Stimulated activated CD4-positive, alpha-beta T cell treated with anti-CD3 and anti-CD28 coated beads, Interleukin-15, amount 100 ng/mL, for 24 hours (primary cell): ENCODE measurements around the gene SHPK.

Experiments used
- DNase-seq: peaks from one replicate; pipeline ENCODE4 v3.0.0-alpha.2; 2020

SHPK gene, protein sequence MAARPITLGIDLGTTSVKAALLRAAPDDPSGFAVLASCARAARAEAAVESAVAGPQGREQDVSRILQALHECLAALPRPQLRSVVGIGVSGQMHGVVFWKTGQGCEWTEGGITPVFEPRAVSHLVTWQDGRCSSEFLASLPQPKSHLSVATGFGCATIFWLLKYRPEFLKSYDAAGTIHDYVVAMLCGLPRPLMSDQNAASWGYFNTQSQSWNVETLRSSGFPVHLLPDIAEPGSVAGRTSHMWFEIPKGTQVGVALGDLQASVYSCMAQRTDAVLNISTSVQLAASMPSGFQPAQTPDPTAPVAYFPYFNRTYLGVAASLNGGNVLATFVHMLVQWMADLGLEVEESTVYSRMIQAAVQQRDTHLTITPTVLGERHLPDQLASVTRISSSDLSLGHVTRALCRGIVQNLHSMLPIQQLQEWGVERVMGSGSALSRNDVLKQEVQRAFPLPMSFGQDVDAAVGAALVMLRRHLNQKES

GRCh38 chr17:3636154-3636907 is at the start of gene SHPK, which contains the start of gene CTNS:
TSS of gene SHPK (minus strand) at chr17:3636250. CDS start at chr17:3636219, 31 bp downstream.
TSS of gene CTNS (plus strand) at chr17:3636760. CDS start at chr17:3640207, 3,447 bp downstream.
- peak; percentile 97 for DNase-seq

DNA sequence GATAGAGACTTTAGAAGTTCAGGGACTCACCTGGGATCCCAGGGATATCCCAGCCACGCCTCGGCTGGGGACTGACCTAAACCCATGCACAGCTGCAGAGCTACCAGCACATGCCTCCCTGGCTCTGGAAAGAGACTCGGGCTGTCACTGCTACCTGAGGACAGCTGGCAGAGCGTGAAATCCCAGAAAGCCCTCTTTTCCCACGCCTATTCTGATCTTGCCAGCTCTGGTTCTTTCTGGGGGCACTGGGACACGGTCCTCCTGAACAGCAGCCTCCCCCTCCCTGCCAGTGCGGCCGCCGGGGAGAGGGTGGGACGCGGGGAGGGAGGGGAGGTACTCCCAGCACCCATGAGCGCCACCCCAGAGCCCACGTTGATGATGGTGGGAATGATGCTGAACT is 49.1 kb upstream of the SHPK start:
- no peak for DNase-seq

GRCh38 chr17:3683054-3683511 is 47.0 kb upstream of the SHPK start:
- peak; percentile 69 for DNase-seq

DNA sequence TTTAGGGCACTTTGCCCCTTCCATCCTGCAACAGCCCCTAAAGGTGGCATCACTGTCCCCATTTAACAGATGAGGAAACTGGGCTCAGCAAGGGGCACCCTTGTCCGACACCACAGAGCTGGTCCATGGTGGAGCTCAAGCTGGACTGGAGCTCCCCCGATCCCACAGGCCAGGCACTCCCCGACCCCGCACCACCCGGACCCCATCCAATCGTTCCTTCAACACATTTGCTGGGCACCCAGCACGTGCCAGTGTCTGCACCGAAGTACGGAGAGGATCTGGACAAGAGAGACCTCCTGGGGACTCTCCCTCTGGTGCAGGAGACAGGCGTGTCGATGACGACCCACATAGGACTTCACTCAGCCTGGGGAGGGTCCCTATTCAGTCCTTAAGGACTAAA is 46.0 kb upstream of the SHPK start:
- DNase-seq = no peak

GRCh38 chr17:3681565-3681964 is 45.5 kb upstream of the SHPK start:
- no peak for DNase-seq

DNA sequence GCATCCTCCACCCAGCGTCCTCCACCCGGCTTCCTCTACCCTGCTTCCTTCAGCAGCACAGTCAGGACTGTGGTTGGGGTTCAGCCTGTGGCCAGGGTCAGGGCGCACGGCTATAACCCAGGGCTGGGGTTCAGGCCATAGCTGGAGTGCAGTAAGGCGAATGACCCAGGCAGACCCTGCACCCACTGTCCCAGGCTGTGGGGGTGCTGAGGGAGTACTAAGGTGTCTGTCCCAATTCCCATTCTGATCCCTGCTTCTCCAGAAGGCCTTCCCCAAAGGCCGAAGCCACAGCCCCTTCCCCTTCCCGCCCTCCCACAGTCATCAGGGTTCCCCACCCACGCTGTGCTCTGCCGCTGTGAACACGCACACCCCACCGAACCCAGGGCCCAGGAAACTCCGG is 45.0 kb upstream of the SHPK start:
- no peak for DNase-seq

DNA sequence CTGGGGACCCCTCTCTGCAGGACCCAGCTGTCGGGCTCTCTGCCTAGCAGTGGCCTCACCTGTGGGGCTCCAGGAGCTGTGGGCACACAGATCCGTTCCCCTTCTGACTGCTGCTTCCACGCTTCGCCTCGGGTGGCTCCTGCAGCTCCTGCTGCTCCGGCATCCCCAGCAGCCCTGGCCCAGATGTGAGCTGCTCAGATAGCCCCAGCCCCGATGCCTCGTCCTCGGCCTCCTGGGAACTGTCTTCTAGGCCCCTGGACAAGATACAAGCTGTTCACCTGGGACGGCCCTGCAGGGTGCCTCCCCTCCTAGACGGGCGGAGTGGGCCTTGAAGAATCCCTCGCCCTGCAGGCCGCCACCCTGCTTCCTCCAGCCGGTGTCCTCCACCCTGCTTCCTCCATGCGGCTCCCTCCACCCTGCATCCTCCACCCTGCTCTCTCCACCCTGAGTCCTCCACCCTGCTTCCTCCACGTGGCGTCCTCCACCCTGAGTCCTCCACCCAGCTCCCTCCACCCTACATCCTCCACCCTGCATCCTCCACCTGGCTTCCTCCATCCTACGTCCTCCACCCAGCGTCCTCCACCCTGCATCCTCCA is 43.6 kb upstream of the SHPK start:
- DNase-seq = no peak

DNA sequence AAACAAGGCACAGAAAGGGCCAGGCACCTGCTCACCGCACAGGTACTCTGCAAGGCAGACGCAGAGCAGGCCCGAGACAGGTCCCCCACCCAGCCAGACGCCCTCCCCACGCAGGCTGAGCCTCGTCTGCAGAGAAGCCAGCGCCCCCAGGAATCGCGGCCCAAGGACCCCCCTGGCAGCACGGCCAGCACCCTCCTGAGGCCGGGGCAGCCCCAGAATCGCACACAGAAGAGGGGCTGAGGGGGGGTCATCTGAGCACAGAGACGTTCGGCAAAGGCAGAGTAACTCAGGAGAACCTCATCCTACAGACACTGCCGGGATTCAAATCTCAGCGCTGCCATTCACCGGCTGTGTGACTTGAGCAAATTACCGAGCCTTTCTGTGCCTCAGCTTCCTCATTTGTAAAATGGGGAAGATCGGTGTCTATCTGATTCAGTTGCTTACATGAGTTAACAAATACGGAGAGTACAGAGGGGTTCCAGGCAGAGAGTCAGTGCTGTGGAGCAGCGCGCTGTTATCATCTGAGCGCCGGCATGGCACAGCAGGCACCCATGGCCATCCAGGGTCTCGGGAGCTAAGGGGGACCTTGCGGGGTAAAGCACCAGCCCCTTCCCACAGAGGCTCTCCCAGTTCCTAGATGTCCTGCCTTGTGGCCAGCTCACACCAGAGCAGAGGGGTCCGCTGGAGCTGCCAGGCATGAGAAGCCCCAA is 42.9 kb upstream of the SHPK start:
- no peak for DNase-seq

GRCh38 chr17:3678095-3678820 is 42.2 kb upstream of the SHPK start:
- no peak for DNase-seq

GRCh38 chr17:3675886-3676285 is 39.8 kb upstream of the SHPK start:
- DNase-seq = no peak

- DNase-seq = no peak
Measured at GRCh38 chr17:3672571-3672970, 36.5 kb upstream of the SHPK start.

DNA sequence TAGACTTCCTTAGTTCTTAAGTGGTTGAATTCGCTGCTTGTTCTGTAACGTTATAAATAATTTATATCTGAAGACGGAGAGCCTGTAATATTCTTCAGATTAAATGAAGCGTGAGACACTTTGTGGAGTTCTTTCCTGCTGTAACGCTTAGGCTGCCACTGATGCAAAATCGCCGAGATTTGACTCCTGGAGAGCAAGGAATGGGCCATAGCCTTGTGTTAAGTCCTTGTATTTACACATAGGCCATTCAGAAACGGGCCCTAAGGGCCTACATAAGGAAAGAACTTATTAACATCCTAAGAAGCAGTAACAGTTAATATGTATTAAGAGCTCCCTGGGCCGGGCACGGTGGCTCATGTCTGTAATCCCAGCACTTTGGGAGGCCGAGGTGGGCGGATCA is 33.5 kb upstream of the SHPK start:
- no peak for DNase-seq

- no peak for DNase-seq
Measured at GRCh38 chr17:3669085-3669347, 33.0 kb upstream of the SHPK start.

- DNase-seq = peak; percentile 98
Measured at GRCh38 chr17:3668279-3669084, 32.4 kb upstream of the SHPK start, which contains the start of the genes EMC6 and TAX1BP3. TSS of gene EMC6 (plus strand) at chr17:3668812. CDS start at chr17:3669147, 335 bp downstream. TSS of gene TAX1BP3 (minus strand) at chr17:3668578. CDS start at chr17:3668526, 52 bp downstream.

DNA sequence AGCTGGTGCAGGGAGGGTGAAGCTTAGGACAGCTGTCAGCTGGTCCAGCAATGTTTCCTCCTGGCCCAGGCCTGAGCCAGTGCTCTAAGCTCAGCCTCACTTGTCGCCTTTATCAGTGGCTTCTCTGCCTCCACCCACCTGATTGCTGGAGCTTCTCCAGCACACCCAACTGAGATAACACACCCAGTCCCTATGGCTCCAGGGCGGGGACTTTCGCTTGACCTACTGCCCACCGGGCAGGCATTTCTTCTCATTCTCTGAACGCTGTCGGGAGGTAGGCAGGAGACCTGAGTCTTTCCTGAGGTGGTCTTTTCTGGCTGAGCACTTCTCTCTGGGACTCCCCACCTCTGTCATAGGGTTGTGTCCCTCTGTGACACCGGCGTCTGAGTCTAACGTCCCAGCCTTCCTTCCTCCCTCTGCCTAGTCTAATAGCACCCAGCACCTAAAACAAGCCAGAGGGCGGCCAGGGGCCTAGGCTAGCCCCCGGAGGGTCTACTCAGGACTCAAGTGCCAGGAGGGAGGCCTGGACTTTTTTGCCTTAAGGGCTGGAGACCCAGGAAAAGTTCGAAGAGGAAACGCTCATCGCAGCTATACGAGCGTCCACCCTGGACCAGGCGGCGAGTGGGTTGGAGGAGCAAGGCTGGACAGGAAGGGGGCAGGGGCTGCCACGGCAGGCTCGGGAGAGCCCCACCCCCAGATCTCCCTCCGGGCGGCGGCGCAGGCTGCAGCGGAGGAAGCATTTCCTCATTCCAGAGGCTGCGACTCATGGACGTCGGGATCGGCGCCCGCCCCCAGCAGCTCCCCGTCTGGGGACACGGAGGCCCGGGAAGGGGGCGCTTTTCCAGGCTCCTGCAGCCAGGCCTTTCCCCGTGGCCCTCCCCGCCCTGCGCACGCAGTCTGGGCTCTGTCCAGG is 31.6 kb upstream of the SHPK start:
- no peak for DNase-seq

DNA sequence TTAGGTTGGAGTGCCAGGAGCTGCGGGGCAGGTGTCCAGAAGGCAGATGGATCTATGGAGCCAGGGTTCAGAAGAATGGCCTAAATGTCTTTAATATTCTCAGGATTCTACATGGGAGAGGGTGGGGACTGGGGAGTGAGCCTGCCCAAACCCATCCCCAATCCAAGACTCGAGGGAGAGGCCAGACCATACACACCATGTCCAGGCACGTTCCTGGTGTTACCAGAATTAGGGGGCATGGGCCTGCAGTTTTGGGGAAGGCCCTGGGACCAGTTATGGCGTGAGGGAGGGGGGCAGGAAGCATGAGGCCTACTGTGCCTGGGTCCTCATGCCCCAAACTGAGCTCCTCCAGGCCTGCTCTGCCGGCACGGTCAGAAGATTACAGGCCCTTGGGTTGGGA is 30.5 kb upstream of the SHPK start:
- DNase-seq = no peak

DNA sequence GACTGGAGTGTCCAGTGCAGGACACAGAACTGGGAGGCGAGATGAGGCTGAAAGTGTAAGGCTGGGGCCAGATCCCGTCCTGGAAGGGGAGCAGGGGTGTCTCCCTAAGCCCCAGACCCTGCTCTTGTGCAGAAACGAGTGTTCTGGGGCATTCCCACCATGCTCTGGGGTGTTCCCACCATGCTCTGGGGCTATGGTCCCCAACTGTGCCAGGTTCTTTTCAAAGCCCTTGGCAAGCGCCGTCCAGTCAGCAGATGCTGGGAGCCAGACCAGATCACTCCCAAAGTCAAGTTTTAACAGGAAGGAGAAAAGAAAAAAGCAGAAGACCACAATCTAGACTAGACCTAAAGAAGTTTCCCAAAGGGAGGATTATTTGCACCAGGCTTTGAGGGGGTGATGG is 29.8 kb upstream of the SHPK start:
- no peak for DNase-seq

GRCh38 chr17:3663102-3664011 is 27.3 kb upstream of the SHPK start:
- DNase-seq = no peak

- DNase-seq = no peak
Measured at GRCh38 chr17:3660311-3660891, 24.4 kb upstream of the SHPK start.
